Stomach (tissue), 9 donors: Measurements from ENCODE around the gene ALDH1L2. TPM values are rescaled to one million over a fixed set of nuclear protein-coding genes. Genes with fewer than 3 reads are reported as not detected.

Source experiments
- DNase-seq, 2 donors: peaks; one replicate each; pipeline versions ENCODE4 v3.0.0 to v3.0.0-alpha.2; 2013 to 2019
- H3K27ac ChIP-seq, 5 donors: fragments of 200-600 bp in 4 of 5; sonication (generic) in 4 of 5; one replicate each; pipeline ENCODE4 v1.5.1; 2013 to 2019; ENCODE audit warnings: mild to moderate bottlenecking in 1 of 5, moderate library complexity in 1 of 5
- H3K27me3 ChIP-seq, 3 donors: fragments of 200-600 bp; sonication (generic); one replicate each; pipeline ENCODE4 v1.5.1; 2017 to 2019; ENCODE audit warnings: mixed run types in 1 of 3
- H3K36me3 ChIP-seq, 4 donors: fragments of 200-600 bp; sonication (generic); 1 replicate in 3 of 4; 2 replicates in 1 of 4; pipeline ENCODE4 v1.5.1; 2016 to 2019
- H3K4me1 ChIP-seq, 4 donors: fragments of 200-600 bp; sonication (generic); one replicate each; pipeline ENCODE4 v1.5.1; 2016 to 2019
- H3K4me3 ChIP-seq, 4 donors: fragments of 200-600 bp; sonication (generic) in 3 of 4; one replicate each; pipeline ENCODE4 v1.5.1; 2016 to 2019; ENCODE audit warnings: mild to moderate bottlenecking in 1 of 4
- H3K9me3 ChIP-seq, 4 donors: fragments of 200-600 bp; sonication (generic); one replicate each; pipeline ENCODE4 v1.5.1; 2016 to 2019
- CTCF ChIP-seq, 7 experiments: fragments of 450-650 bp in 4 of 7; fragments of 200-600 bp in 3 of 7; sonication (generic) in 3 of 7; IDR thresholded peaks; one replicate each; pipeline ENCODE4 v1.5.1; 2016 to 2019; ENCODE audit warnings: antibody characterized with exemption in 7 of 7, control low read depth in 2 of 7, mild to moderate bottlenecking in 1 of 7
- EP300 ChIP-seq: sonication (generic); formaldehyde crosslinking; IDR thresholded peaks from one replicate; pipeline ENCODE4 v1.6.1; 2017; ENCODE audit warnings: antibody characterized with exemption
- POLR2A ChIP-seq, 4 donors: fragments of 450-650 bp; IDR thresholded peaks; one replicate each; pipeline ENCODE4 v1.6.1; 2016; ENCODE audit warnings: antibody characterized with exemption in 4 of 4, control low read depth in 2 of 4, mild to moderate bottlenecking in 1 of 4, moderate library complexity in 1 of 4
- POLR2AphosphoS5 ChIP-seq, 3 donors: sonication (generic); formaldehyde crosslinking; IDR thresholded peaks; one replicate each; pipeline ENCODE4 v1.6.1; 2016; ENCODE audit warnings: antibody characterized with exemption in 3 of 3
- WGBS, 5 donors: extraction: QIAGEN DNeasy Blood & Tissue Kit in 3 of 5; methylation state at CpG; one replicate each; pipeline versions ENCODE4 v1.1.5 to v1.1.7; 2013 to 2018; 5-methylcytosine and 5-hydroxymethylcytosine counted together
- intact Hi-C: fragments of 100-400 bp; cut with DNase I; formaldehyde crosslinking; loops from one replicate; pipeline ENCODE4 v1.15.1; 2023; ENCODE audit warnings: low total_unique reads
- polyA plus RNA-seq, 3 donors: library from polyadenylated mRNA; stranded (reverse); fragments of 200-250 nt; gene quantifications; one replicate each; pipeline ENCODE4 v1.2.3, GENCODE V29; 2013
- total RNA-seq, 5 donors: library from RNA; depleted of rRNA; stranded (reverse); fragments of >200 nt; gene quantifications; one replicate each; pipeline versions ENCODE4 v1.1.0 to v1.2.3, GENCODE V29; 2014 to 2016
- donor health status: healthy with polysubstance abuse.
- donor health status: Bipolar disorder and iron deficiency.
- donor health status: healthy.

ALDH1L2 gene
- total and polyA plus RNA-seq, 8 donors, result 0.58 to 8.9 (median 1.7) TPM

- Histone ChIP-seq H3K9me3 (no peaks in the 10 kb centered on the region), H3K36me3 (peaks cover 10 to 30% (median 27%) of the 10 kb centered on the region in 4 donors), H3K4me3 (no peak overlapping the region), H3K4me1 (peaks cover 18 to 65% (median 39%) of the 10 kb centered on the region in 4 donors), H3K27ac (no peak overlapping the region), H3K27me3 (no peaks in the 10 kb centered on the region)
- no peak for DNase-seq
- intact Hi-C loops, result no loop called here
- 42 to 58% (median 52%) methylated on average over 4 of the region's 4 CpGs for WGBS, 5 donors
- no peak for TF ChIP-seq POLR2A (IDR thresholded peaks at IDR 0.05)
- TF ChIP-seq POLR2AphosphoS5 (IDR thresholded peaks at IDR 0.05), result no peak
- no peak for TF ChIP-seq CTCF (IDR thresholded peaks at IDR 0.05)
- no peak for TF ChIP-seq EP300
These were observed 26.6 kb upstream of the ALDH1L2 start for GRCh38 chr12:105110851-105111250.

GRCh38 chr12:105109465-105110212 is 25.4 kb upstream of the ALDH1L2 start:
- DNase-seq, result peak in 1 of 2 donors; percentile 13
- H3K4me3 ChIP-seq, result peak overlapping the region; percentile 3 to 85 (median 79)
- no peak for TF ChIP-seq EP300
- no peak for TF ChIP-seq CTCF (IDR thresholded peaks at IDR 0.05)
- no peak for TF ChIP-seq POLR2A (IDR thresholded peaks at IDR 0.05)
- no peak for TF ChIP-seq POLR2AphosphoS5 (IDR thresholded peaks at IDR 0.05)
- H3K27ac ChIP-seq, result peak overlapping the region in 3 of 5 donors; percentile 29 to 93 (median 41)
- intact Hi-C loops, result no loop called here
- no peaks in the 10 kb centered on the region for H3K9me3 ChIP-seq
- 49 to 62% (median 58%) methylated on average over 13 of the region's 13 CpGs for WGBS, 5 donors
- H3K27me3 ChIP-seq, result no peaks in the 10 kb centered on the region
- peaks cover 3 to 18% (median 15%) of the 10 kb centered on the region in 4 donors for H3K36me3 ChIP-seq
- H3K4me1 ChIP-seq, result peaks cover 18 to 65% (median 39%) of the 10 kb centered on the region in 4 donors

GRCh38 chr12:105107494-105108371 is 23.5 kb upstream of the ALDH1L2 start, which contains the start of gene WASHC4:
Gene WASHC4 (plus strand): TSS chr12:105107731. CDS start chr12:105107801, 70 bp downstream.
- 0% methylated on average over 9 to 85 of the region's 85 CpGs for WGBS, 5 donors
- Histone ChIP-seq H3K27ac (peak within 1 kb of the TSS; percentile 92 to 97 (median 96)), H3K4me3 (peak within 1 kb of the TSS; percentile 74 to 97 (median 84)), H3K9me3 (no peaks in the 10 kb centered on the region), H3K27me3 (no peaks in the 10 kb centered on the region), H3K36me3 (peaks cover 0 to 11% (median 8%) of the 10 kb centered on the region in 4 donors), H3K4me1 (peaks cover 18 to 52% (median 37%) of the 10 kb centered on the region in 4 donors)
- TF ChIP-seq CTCF (IDR thresholded peaks at IDR 0.05) (no peak), POLR2A (IDR thresholded peaks at IDR 0.05) (peak in 2 of 4 donors; percentile 78 to 86), POLR2AphosphoS5 (IDR thresholded peaks at IDR 0.05) (peak; percentile 97 to 98 (median 98)), EP300 (no peak)
- intact Hi-C loops, result no loop called here
- DNase-seq, result peak; percentile 94 to 98

- Histone ChIP-seq H3K9me3 (no peaks in the 10 kb centered on the region), H3K36me3 (peaks cover 0 to 5% (median 2%) of the 10 kb centered on the region in 4 donors), H3K4me1 (peaks cover 18 to 46% (median 34%) of the 10 kb centered on the region in 4 donors), H3K4me3 (peak overlapping the region; percentile 74 to 97 (median 84)), H3K27me3 (no peaks in the 10 kb centered on the region), H3K27ac (peak overlapping the region; percentile 92 to 97 (median 96))
- DNase-seq, result no peak
- intact Hi-C loops, result no loop called here
- TF ChIP-seq POLR2AphosphoS5 (IDR thresholded peaks at IDR 0.05), result no peak
- TF ChIP-seq EP300, result no peak
- no peak for TF ChIP-seq POLR2A (IDR thresholded peaks at IDR 0.05)
- no peak for TF ChIP-seq CTCF (IDR thresholded peaks at IDR 0.05)
- WGBS, 5 donors, result 0 to 2% (median 1%) methylated on average over 15 of the region's 15 CpGs
These were observed 22.9 kb upstream of the ALDH1L2 start for GRCh38 chr12:105107171-105107493.
